Occipital lobe (tissue), 2 donors: ENCODE measurements around the gene HSPH1. TPM values are rescaled to one million over a fixed set of nuclear protein-coding genes. Genes with fewer than 3 reads are reported as not detected.

ENCODE experiments used
- DNase-seq: peaks from one replicate; lab custom pipeline; 2025; lab: John Stamatoyannopoulos, UW
- total RNA-seq: library from RNA; depleted of rRNA; stranded (reverse); fragments of >200 nt; gene quantifications from one replicate; pipeline ENCODE4 v1.2.3, GENCODE V29; 2014

The HSPH1 gene
- total RNA-seq, result 95.0 TPM

DNA sequence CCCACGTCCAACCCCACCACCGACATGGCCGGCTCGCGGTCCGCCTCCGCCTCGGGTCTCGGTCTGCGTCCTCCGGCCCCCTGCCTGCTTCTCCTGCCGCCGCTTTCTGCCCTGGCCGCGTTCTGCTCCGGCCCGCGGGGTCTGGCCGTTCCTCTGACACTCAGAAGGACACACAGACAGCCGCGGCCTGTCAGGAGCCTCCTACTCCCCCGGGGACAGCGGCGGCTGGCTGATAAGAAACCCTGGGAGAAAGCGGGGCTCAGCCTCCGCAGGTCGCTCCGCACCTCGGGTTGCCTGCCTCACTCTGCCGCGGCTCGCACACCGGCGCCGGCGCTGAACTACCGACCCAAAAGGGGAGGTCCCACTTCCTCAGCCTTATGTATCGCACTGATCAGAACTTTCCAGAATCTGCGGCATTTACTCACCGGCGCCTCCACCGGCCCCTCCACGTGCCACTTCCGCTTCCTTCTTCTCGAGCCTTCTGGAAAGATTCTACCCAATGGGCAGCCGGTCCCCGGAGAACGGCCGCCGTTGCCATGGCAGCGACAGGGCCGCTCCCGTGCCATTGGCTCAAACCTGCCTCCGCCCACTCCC lies at the start of gene HSPH1:
HSPH1 (minus strand) TSS at position 348 of the 594 bp plus-strand sequence; CDS start at position 26, 322 bp downstream.
- DNase-seq, result peak; percentile 97

GRCh38 chr13:31209841-31210210 lies 48.1 kb upstream of the HSPH1 start:
- DNase-seq, result no peak

GRCh38 chr13:31209172-31209840 lies 47.6 kb upstream of the HSPH1 start:
- DNase-seq, result peak; percentile 60

GRCh38 chr13:31208559-31209122 lies 46.9 kb upstream of the HSPH1 start:
- no peak for DNase-seq

- peak; percentile 39 for DNase-seq
Measured at GRCh38 chr13:31207661-31208552, 46.2 kb upstream of the HSPH1 start.

DNA sequence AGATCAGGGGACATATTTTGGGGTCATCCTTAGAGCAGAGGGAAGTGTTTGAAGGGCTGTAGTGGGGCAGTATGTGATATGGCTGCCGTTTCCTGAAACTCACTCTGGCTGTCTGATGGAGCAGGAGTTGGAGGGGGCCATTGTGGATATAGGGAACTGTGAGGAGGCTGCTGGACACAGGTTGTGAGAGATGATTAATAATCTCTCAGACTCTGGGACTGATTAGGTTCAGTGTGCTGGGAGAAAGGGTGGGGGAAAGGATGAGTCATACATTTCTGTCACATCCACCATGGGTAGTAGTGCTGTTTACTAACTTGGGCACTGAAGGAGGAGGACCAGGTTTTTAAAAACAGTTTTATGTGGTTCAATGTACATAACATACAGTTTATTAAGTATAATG lies 42.9 kb upstream of the HSPH1 start:
- no peak for DNase-seq

- peak; percentile 27 for DNase-seq
Measured at GRCh38 chr13:31201341-31202031, 39.8 kb upstream of the HSPH1 start.

DNA sequence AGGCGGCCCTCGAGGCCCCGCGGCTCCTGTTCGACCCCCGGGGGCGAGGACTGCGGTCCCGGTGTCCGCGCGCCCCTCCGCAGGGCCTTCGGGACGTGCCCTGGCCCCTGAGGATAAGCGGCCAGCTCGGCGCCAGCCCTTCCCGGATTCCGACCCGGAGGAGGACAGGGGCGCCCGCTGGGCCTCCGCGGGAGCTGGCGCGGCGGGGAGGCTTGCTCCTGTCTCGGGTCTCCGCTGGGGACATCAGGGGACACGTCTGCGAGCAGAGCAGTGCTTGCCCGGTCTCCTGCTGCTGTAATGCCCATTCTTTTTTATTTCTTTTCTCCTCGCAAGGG lies 38.9 kb upstream of the HSPH1 start:
- no peak for DNase-seq

GRCh38 chr13:31199849-31200636 lies 38.3 kb upstream of the HSPH1 start, which contains the start of gene B3GLCT:
B3GLCT (plus strand) TSS chr13:31199975; CDS start chr13:31200085, 110 bp downstream.
- DNase-seq, result peak; percentile 58

- DNase-seq, result no peak
Measured at GRCh38 chr13:31199527-31199848, 37.8 kb upstream of the HSPH1 start.

- no peak for DNase-seq
Measured at GRCh38 chr13:31198519-31198918, 36.8 kb upstream of the HSPH1 start.

DNA sequence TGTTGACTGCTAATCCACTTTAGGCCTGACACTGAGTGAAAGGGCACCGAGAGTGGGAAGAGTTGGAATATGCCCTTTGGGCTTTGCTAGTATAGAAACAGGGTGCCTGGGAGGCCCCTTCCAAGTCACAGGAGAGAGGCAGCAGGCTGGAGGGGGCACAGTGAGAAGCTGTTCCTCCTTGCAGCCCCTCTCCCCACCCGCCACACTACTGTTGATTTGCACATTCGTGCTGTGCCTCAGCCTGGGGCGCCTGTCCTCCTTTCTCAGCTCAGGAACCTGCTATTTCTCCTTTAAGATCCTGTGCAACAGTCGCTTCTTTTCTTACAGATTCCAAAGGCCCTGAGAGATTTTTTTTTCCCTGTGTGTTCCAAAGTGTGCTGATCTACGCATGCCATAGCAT lies 35.3 kb upstream of the HSPH1 start:
- no peak for DNase-seq

DNA sequence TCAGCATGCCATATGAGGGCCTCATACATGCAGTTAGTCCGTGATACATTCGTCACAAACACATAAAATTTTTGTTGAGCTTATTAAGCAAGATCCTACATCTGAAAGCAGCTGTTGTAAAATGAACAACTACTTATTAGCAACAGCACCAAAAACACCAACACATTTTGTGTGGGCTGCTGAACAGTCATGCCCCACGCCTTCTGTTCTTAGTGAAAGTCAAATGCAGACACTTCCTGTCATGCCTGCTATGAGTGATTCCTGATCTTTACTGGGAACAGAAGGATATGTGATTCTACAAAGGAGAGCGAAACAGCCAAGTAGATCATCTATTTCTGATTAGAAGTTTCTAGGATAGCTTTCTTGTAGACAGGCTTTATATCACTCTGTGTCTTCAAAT lies 33.9 kb upstream of the HSPH1 start:
- no peak for DNase-seq

GRCh38 chr13:31192306-31192705 lies 30.6 kb upstream of the HSPH1 start:
- DNase-seq, result peak; percentile 38

GRCh38 chr13:31191748-31192147 lies 30.0 kb upstream of the HSPH1 start:
- no peak for DNase-seq

DNA sequence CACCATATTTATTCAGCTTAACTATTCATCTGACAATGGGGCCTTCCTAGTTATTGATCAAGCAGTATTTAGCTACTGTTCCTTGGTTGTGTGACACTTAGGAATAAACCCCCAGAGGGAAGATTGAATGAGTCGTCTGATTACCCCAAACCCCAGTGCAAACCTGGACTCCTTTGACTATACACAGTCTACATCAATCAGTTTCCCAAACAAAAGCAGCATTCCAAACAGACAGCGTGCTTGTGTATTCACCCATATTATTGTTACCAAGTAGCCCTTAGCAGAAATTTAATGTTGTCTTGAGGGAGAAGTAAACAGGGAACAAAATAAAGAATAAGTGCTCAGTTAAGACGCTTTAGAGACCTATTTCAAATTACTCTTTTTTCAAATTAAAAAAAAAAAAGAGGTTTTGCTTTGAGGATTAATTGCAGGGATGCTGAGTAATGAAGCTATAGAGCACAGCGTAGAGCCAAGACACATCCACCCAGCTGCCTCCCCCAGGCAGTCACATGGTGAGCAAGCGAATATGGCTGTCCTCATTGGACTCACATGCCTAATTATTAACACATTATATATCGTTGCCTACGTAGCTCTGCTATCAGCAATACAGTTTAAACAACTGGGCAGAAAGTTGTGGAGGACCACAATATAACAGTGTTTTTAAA lies 23.4 kb upstream of the HSPH1 start:
- DNase-seq, result no peak

DNA sequence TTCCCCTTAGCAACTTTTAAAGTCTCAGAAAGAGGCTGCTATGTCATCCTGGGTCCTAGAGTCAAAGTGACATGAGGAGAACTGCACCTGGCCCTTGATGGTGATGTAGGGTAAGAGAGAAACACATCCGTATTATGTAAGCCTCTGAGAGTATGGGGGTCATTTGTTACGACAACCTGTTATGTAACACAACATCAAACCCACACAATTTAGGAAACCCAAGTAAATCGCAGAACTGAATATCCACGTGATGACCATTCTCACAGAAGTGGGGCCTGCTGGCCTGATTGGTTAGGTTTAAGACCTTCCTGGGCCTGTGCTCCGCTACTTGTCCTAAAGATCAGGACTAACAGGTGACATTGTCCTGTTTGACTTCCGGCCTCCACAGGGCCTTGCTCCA lies 22.7 kb upstream of the HSPH1 start:
- no peak for DNase-seq

DNA sequence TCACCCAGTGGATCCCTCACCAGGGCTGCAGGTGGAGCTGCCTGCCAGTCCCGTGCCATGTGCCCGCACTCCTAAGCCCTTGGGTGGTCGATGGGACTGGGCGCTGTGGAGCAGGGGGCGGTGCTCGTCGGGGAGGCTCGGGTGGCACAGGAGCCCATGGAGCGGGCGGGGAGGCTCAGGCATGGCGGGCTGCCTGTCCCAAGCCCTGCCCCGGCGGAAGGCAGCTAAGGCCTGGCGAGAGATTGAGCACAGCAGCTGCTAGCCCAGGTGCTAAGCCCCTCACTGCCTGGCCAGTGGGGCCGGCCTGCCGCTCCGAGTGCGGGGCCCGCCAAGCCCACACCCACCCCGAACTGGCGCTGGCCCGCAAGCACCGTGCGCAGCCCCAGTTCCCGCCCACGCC lies 21.3 kb upstream of the HSPH1 start:
- no peak for DNase-seq

GRCh38 chr13:31179754-31180153 lies 18.1 kb upstream of the HSPH1 start:
- DNase-seq, result no peak

DNA sequence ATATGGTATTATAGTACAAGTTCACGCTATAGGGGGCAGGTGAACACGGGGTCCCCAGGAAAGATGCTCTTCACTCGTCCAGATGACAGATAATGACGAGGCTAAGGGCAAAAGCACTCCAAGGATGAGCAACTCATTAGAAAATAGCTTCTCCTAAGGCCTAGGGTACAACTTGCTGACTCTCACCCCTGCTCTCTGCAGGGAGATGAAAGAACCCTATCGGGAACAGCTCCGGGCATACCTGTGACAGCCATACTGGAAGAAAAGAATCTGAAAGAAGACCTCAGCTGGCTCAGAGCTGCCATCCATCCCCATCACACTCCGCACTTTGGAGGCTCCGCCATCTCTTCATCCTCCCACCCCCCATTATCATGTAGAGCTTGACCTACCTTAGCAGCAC lies 17.5 kb upstream of the HSPH1 start:
- DNase-seq, result no peak
